Nephron progenitor cell (in vitro differentiated cells): ENCODE results near the gene TTC39B.

Source experiments
- DNase-seq: peaks from one replicate; pipeline ENCODE4 v3.0.0; 2021
- H3K27ac Mint-ChIP-seq: 2 replicates; pipeline ENCODE4 v1.8.0; 2021; ENCODE audit warnings: mild to moderate bottlenecking, moderate library complexity, mixed read lengths
- H3K27me3 Mint-ChIP-seq: 2 replicates; pipeline ENCODE4 v1.8.0; 2021; ENCODE audit warnings: mild to moderate bottlenecking, low read depth, mixed read lengths; ENCODE audit not compliant: poor library complexity
- H3K36me3 Mint-ChIP-seq: 2 replicates; pipeline ENCODE4 v1.8.0; 2021; ENCODE audit warnings: low read depth, mixed read lengths
- H3K4me1 Mint-ChIP-seq: 2 replicates; pipeline ENCODE4 v1.8.0; 2021; ENCODE audit warnings: mixed read lengths
- H3K4me3 Mint-ChIP-seq: 2 replicates; pipeline ENCODE4 v1.8.0; 2021; ENCODE audit warnings: mild to moderate bottlenecking, moderate library complexity, mixed read lengths
- H3K9me3 Mint-ChIP-seq: 2 replicates; pipeline ENCODE4 v1.8.0; 2021; ENCODE audit warnings: mild to moderate bottlenecking, moderate library complexity, mixed read lengths
- CTCF ChIP-seq: fragments of 200-600 bp; sonication (generic); IDR thresholded peaks from 2 replicates; pipeline ENCODE4 v1.5.0; 2021; ENCODE audit warnings: antibody characterized with exemption

The TTC39B gene

GRCh38 chr9:15149450-15149849 is 157.6 kb downstream of the TTC39B start:
- no peaks in the 10 kb centered on the region for H3K9me3 Mint-ChIP-seq

GRCh38 chr9:15146268-15146700 is 160.7 kb downstream of the TTC39B start:
- H3K36me3 Mint-ChIP-seq, result no peaks in the 10 kb centered on the region
- no peak for DNase-seq

More at GRCh38 chr9:15149450-15149849, 157.6 kb downstream of the TTC39B start:
- Mint-ChIP-seq H3K36me3 (no peaks in the 10 kb centered on the region), H3K4me3 (no peak overlapping the region), H3K4me1 (peaks cover 25% of the 10 kb centered on the region), H3K27ac (no peak overlapping the region), H3K27me3 (no peaks in the 10 kb centered on the region)
- no peak for TF ChIP-seq CTCF
- DNase-seq, result no peak

GRCh38 chr9:15144622-15145061 is 162.4 kb downstream of the TTC39B start:
- Mint-ChIP-seq H3K27ac (no peak overlapping the region), H3K4me3 (no peak overlapping the region), H3K9me3 (no peaks in the 10 kb centered on the region), H3K4me1 (peaks cover 19% of the 10 kb centered on the region), H3K36me3 (no peaks in the 10 kb centered on the region), H3K27me3 (no peaks in the 10 kb centered on the region)
- no peak for TF ChIP-seq CTCF
- no peak for DNase-seq

More at GRCh38 chr9:15146268-15146700, 160.7 kb downstream of the TTC39B start:
- Mint-ChIP-seq H3K4me3 (no peak overlapping the region), H3K9me3 (no peaks in the 10 kb centered on the region), H3K4me1 (peaks cover 19% of the 10 kb centered on the region), H3K27ac (peak overlapping the region; percentile 7), H3K27me3 (no peaks in the 10 kb centered on the region)
- TF ChIP-seq CTCF, result no peak

- Mint-ChIP-seq H3K27ac (no peak overlapping the region), H3K27me3 (peaks cover 3% of the 10 kb centered on the region), H3K9me3 (no peaks in the 10 kb centered on the region), H3K36me3 (no peaks in the 10 kb centered on the region), H3K4me3 (no peak overlapping the region), H3K4me1 (peaks cover 25% of the 10 kb centered on the region)
- TF ChIP-seq CTCF, result peak; percentile 87
- DNase-seq, result peak; percentile 19
Observed at GRCh38 chr9:15142878-15143534, 164.0 kb downstream of the TTC39B start.

- Mint-ChIP-seq H3K9me3 (peaks cover 5% of the 10 kb centered on the region), H3K27ac (no peak overlapping the region), H3K4me3 (no peak overlapping the region), H3K4me1 (peaks cover 29% of the 10 kb centered on the region), H3K27me3 (peaks cover 9% of the 10 kb centered on the region), H3K36me3 (no peaks in the 10 kb centered on the region)
- no peak for DNase-seq
- TF ChIP-seq CTCF, result no peak
Observed at GRCh38 chr9:15140051-15140450, 167.0 kb downstream of the TTC39B start.

GRCh38 chr9:15139469-15139868 is 167.5 kb downstream of the TTC39B start:
- Mint-ChIP-seq H3K36me3 (no peaks in the 10 kb centered on the region), H3K4me3 (no peak overlapping the region), H3K27me3 (peaks cover 9% of the 10 kb centered on the region), H3K27ac (no peak overlapping the region), H3K9me3 (peaks cover 5% of the 10 kb centered on the region), H3K4me1 (peaks cover 28% of the 10 kb centered on the region)
- no peak for TF ChIP-seq CTCF
- no peak for DNase-seq
